Measurements from ENCODE around the gene INSRR.

The INSRR gene

GRCh38 chr1:156882543-156882942 is 23.6 kb upstream of the INSRR start:
- Histone ChIP-seq H3K4me1 (peaks cover 0 to 14% (median 5%) of the 10 kb centered on the region in 4 donors), H3K27me3 (peaks cover 0 to 36% of the 10 kb centered on the region in 2 donors), H3K9me3 (no peaks in the 10 kb centered on the region), H3K27ac (no peak overlapping the region), H3K4me3 (no peak overlapping the region), H3K36me3 (no peaks in the 10 kb centered on the region)
- intact Hi-C loops (cut with DNase I; ENCODE audit: low total_unique reads) = loop anchor here (5.0 kb wide), 1 partner anchor 40 kb away; no protein-coding TSS in a partner anchor
- no peak for DNase-seq
- no peak for TF ChIP-seq CTCF (IDR thresholded peaks at IDR 0.05)

GRCh38 chr1:156881663-156882062 is 22.7 kb upstream of the INSRR start:
- Histone ChIP-seq H3K9me3 (no peaks in the 10 kb centered on the region), H3K4me3 (no peak overlapping the region), H3K27ac (no peak overlapping the region), H3K36me3 (no peaks in the 10 kb centered on the region), H3K4me1 (peaks cover 0 to 14% (median 5%) of the 10 kb centered on the region in 4 donors), H3K27me3 (peaks cover 0 to 45% of the 10 kb centered on the region in 2 donors)
- DNase-seq = no peak
- intact Hi-C loops (cut with DNase I; ENCODE audit: low total_unique reads) = loop anchor here (5.0 kb wide), 1 partner anchor 39 kb away; no protein-coding TSS in a partner anchor
- TF ChIP-seq CTCF (IDR thresholded peaks at IDR 0.05) = no peak

GRCh38 chr1:156881101-156881500 is 22.2 kb upstream of the INSRR start:
- H3K4me3 ChIP-seq = no peak overlapping the region
- H3K36me3 ChIP-seq = no peaks in the 10 kb centered on the region
- H3K27ac ChIP-seq = no peak overlapping the region
- DNase-seq = no peak
- intact Hi-C loops (cut with DNase I; ENCODE audit: low total_unique reads) = loop anchor here (5.0 kb wide), 1 partner anchor 39 kb away; no protein-coding TSS in a partner anchor
- TF ChIP-seq CTCF (IDR thresholded peaks at IDR 0.05) = no peak
- H3K4me1 ChIP-seq = peaks cover 0 to 14% (median 5%) of the 10 kb centered on the region in 4 donors
- H3K9me3 ChIP-seq = no peaks in the 10 kb centered on the region
- peaks cover 0 to 51% of the 10 kb centered on the region in 2 donors for H3K27me3 ChIP-seq

- Histone ChIP-seq H3K27ac (no peak overlapping the region), H3K36me3 (no peaks in the 10 kb centered on the region), H3K4me3 (no peak overlapping the region), H3K4me1 (peaks cover 0 to 13% (median 5%) of the 10 kb centered on the region in 4 donors), H3K27me3 (peaks cover 0 to 57% of the 10 kb centered on the region in 2 donors), H3K9me3 (no peaks in the 10 kb centered on the region)
- no peak for DNase-seq
- intact Hi-C loops (cut with DNase I; ENCODE audit: low total_unique reads) = loop anchor here (5.0 kb wide), 1 partner anchor 38 kb away; no protein-coding TSS in a partner anchor
- TF ChIP-seq CTCF (IDR thresholded peaks at IDR 0.05) = no peak
These were observed 21.6 kb upstream of the INSRR start for GRCh38 chr1:156880473-156880872.

GRCh38 chr1:156879876-156880275 is 21.0 kb upstream of the INSRR start:
- Histone ChIP-seq H3K36me3 (no peaks in the 10 kb centered on the region), H3K27me3 (peaks cover 0 to 62% of the 10 kb centered on the region in 2 donors), H3K4me3 (no peak overlapping the region), H3K27ac (no peak overlapping the region), H3K9me3 (no peaks in the 10 kb centered on the region), H3K4me1 (peaks cover 0 to 7% (median 2%) of the 10 kb centered on the region in 4 donors)
- intact Hi-C loops (cut with DNase I; ENCODE audit: low total_unique reads) = loop anchor here (5.0 kb wide), 1 partner anchor 38 kb away; no protein-coding TSS in a partner anchor
- no peak for DNase-seq
- TF ChIP-seq CTCF (IDR thresholded peaks at IDR 0.05) = no peak

All from tibial artery (tissue), 4 donors.